ENCODE results near the gene COG3. TPM values are rescaled to one million over a fixed set of nuclear protein-coding genes. Genes with fewer than 3 reads are reported as not detected.

Gene COG3
- total RNA-seq, 4 donors from 2014 or later: 27.1 to 36.0 (median 31.0) TPM

- TF ChIP-seq EP300 (IDR thresholded peaks at IDR 0.05) (no peak), POLR2A (IDR thresholded peaks at IDR 0.05) (no peak), CTCF (IDR thresholded peaks at IDR 0.05) (no peak)
- H3K36me3 ChIP-seq: peaks cover 0 to 75% (median 0%) of the 10 kb centered on the region in 3 donors
- no peaks in the 10 kb centered on the region for H3K27me3 ChIP-seq
- peaks cover 0 to 19% (median 2%) of the 10 kb centered on the region in 4 donors for H3K4me1 ChIP-seq
- 53 to 64% methylated on average over 6 of the region's 6 CpGs for WGBS, 2 donors
- H3K27ac ChIP-seq: no peak overlapping the region
- H3K9me3 ChIP-seq: no peaks in the 10 kb centered on the region
- no peak for DNase-seq (ENCODE audit: low spot score in 2 of 2)
- H3K4me3 ChIP-seq: no peak overlapping the region
Measured at GRCh38 chr13:45527699-45528462, 63.1 kb downstream of the COG3 start.

GRCh38 chr13:45529758-45530157 lies 65.0 kb downstream of the COG3 start:
- TF ChIP-seq CTCF (IDR thresholded peaks at IDR 0.05): no peak
- no peak for TF ChIP-seq POLR2A (IDR thresholded peaks at IDR 0.05)
- TF ChIP-seq EP300 (IDR thresholded peaks at IDR 0.05): no peak
- H3K4me1 ChIP-seq: peaks cover 0 to 19% (median 2%) of the 10 kb centered on the region in 4 donors
- no peaks in the 10 kb centered on the region for H3K9me3 ChIP-seq
- peaks cover 0 to 85% (median 0%) of the 10 kb centered on the region in 3 donors for H3K36me3 ChIP-seq
- no peaks in the 10 kb centered on the region for H3K27me3 ChIP-seq
- DNase-seq (ENCODE audit: low spot score in 2 of 2): no peak
- H3K27ac ChIP-seq: no peak overlapping the region
- H3K4me3 ChIP-seq: no peak overlapping the region
- WGBS, 2 donors: 80 to 85% methylated on average over 3 of the region's 3 CpGs

GRCh38 chr13:45534604-45535003 lies 69.9 kb downstream of the COG3 start:
- no peaks in the 10 kb centered on the region for H3K4me1 ChIP-seq
- no peak overlapping the region for H3K27ac ChIP-seq
- H3K36me3 ChIP-seq: peaks cover 0 to 72% (median 5%) of the 10 kb centered on the region in 3 donors
- H3K9me3 ChIP-seq: no peaks in the 10 kb centered on the region
- WGBS, 2 donors: 71 to 72% methylated on average over 9 of the region's 9 CpGs
- TF ChIP-seq CTCF (IDR thresholded peaks at IDR 0.05): no peak
- TF ChIP-seq EP300 (IDR thresholded peaks at IDR 0.05): no peak
- TF ChIP-seq POLR2A (IDR thresholded peaks at IDR 0.05): no peak
- no peak for DNase-seq (ENCODE audit: low spot score in 2 of 2)
- no peaks in the 10 kb centered on the region for H3K27me3 ChIP-seq
- H3K4me3 ChIP-seq: no peak overlapping the region

GRCh38 chr13:45536224-45536623 lies 71.5 kb downstream of the COG3 start:
- Histone ChIP-seq H3K36me3 (peaks cover 0 to 55% (median 5%) of the 10 kb centered on the region in 3 donors), H3K27ac (no peak overlapping the region), H3K4me3 (no peak overlapping the region)

More at GRCh38 chr13:45536224-45536623, 71.5 kb downstream of the COG3 start:
- no peak for DNase-seq (ENCODE audit: low spot score in 2 of 2)
- Histone ChIP-seq H3K4me1 (no peaks in the 10 kb centered on the region), H3K27me3 (no peaks in the 10 kb centered on the region), H3K9me3 (no peaks in the 10 kb centered on the region)
- WGBS, 2 donors: 93% methylated on average over 2 of the region's 2 CpGs
- TF ChIP-seq POLR2A (IDR thresholded peaks at IDR 0.05) (no peak), CTCF (IDR thresholded peaks at IDR 0.05) (no peak), EP300 (IDR thresholded peaks at IDR 0.05) (no peak)
